HepG2 (cell line): ENCODE measurements around the gene FSD2. TPM values are rescaled to one million over a fixed set of nuclear protein-coding genes. Genes with fewer than 3 reads are reported as not detected.

ENCODE experiments used
- DMAP1 ChIP-seq: IDR thresholded peaks from 2 replicates; pipeline ENCODE4 v1.6.1; 2016
- DNMT1 ChIP-seq: sonication (generic); formaldehyde crosslinking; IDR thresholded peaks from 2 replicates; pipeline ENCODE4 v1.5.1; 2020; ENCODE audit warnings: mild to moderate bottlenecking, missing genetic modification reagents
- EEA1 ChIP-seq: sonication (generic); formaldehyde crosslinking; IDR thresholded peaks from 2 replicates; pipeline ENCODE4 v1.5.1; 2020; ENCODE audit warnings: mild to moderate bottlenecking, missing genetic modification reagents, borderline replicate concordance
- GLI4 ChIP-seq: sonication (generic); formaldehyde crosslinking; IDR thresholded peaks from 2 replicates; pipeline ENCODE4 v1.5.1; 2020; ENCODE audit warnings: missing genetic modification reagents, mild to moderate bottlenecking, moderate library complexity, borderline replicate concordance
- KMT2B ChIP-seq: IDR thresholded peaks from 2 replicates; pipeline ENCODE4 v1.6.1; 2016; ENCODE audit warnings: missing genetic modification reagents, missing compliant biosample characterization
- MED1 ChIP-seq: sonication (generic); formaldehyde crosslinking; IDR thresholded peaks from 2 replicates; pipeline ENCODE4 v1.4.0; 2020; ENCODE audit warnings: missing genetic modification reagents
- NFATC3 ChIP-seq: sonication (generic); formaldehyde crosslinking; IDR thresholded peaks from 2 replicates; pipeline ENCODE4 v1.5.1; 2020; ENCODE audit warnings: mild to moderate bottlenecking, missing genetic modification reagents
- NKX3-1 ChIP-seq: sonication (generic); formaldehyde crosslinking; IDR thresholded peaks from 2 replicates; pipeline ENCODE4 v1.5.0; 2020; ENCODE audit warnings: missing genetic modification reagents
- PHF20 ChIP-seq: sonication (generic); formaldehyde crosslinking; IDR thresholded peaks from 2 replicates; pipeline ENCODE4 v1.5.0; 2020; ENCODE audit warnings: mild to moderate bottlenecking, missing genetic modification reagents
- PITX1 ChIP-seq: sonication (generic); formaldehyde crosslinking; IDR thresholded peaks from 2 replicates; pipeline ENCODE4 v1.5.1; 2020; ENCODE audit warnings: mild to moderate bottlenecking, missing genetic modification reagents
- RBAK ChIP-seq: sonication (generic); formaldehyde crosslinking; IDR thresholded peaks from 2 replicates; pipeline ENCODE4 v1.5.1; 2020; ENCODE audit warnings: mild to moderate bottlenecking, missing genetic modification reagents
- SAP130 ChIP-seq: IDR thresholded peaks from 2 replicates; pipeline ENCODE4 v1.6.1; 2016; ENCODE audit warnings: low read depth
- SIX4 ChIP-seq: sonication (generic); formaldehyde crosslinking; IDR thresholded peaks from 2 replicates; pipeline ENCODE4 v1.4.0; 2020; ENCODE audit warnings: missing genetic modification reagents
- ZFX ChIP-seq: sonication (generic); formaldehyde crosslinking; IDR thresholded peaks from 2 replicates; pipeline ENCODE4 v1.4.0; 2020; ENCODE audit warnings: mild to moderate bottlenecking, low read depth, missing genetic modification reagents, moderate library complexity
- ZNF225 ChIP-seq: sonication (generic); formaldehyde crosslinking; IDR thresholded peaks from 2 replicates; pipeline ENCODE4 v1.4.0; 2020; ENCODE audit warnings: mild to moderate bottlenecking, missing genetic modification reagents
- ZNF296 ChIP-seq: sonication (generic); formaldehyde crosslinking; conservative IDR thresholded peaks from 2 replicates; pipeline ENCODE4 v1.5.0; 2020; ENCODE audit warnings: mild to moderate bottlenecking, missing genetic modification reagents
- ZNF570 ChIP-seq: sonication (generic); formaldehyde crosslinking; IDR thresholded peaks from 2 replicates; pipeline ENCODE4 v1.4.0; 2020; ENCODE audit warnings: mild to moderate bottlenecking, missing genetic modification reagents, borderline replicate concordance
- ZNF674 ChIP-seq: sonication (generic); formaldehyde crosslinking; IDR thresholded peaks from 2 replicates; pipeline ENCODE4 v1.5.0; 2020; ENCODE audit warnings: low read depth, mild to moderate bottlenecking, missing genetic modification reagents
- ZNF737 ChIP-seq: sonication (generic); formaldehyde crosslinking; IDR thresholded peaks from 2 replicates; pipeline ENCODE4 v1.5.0; 2020; ENCODE audit warnings: missing genetic modification reagents, mild to moderate bottlenecking, borderline replicate concordance
- polyA plus RNA-seq, 8 experiments: library from polyadenylated mRNA; depleted of rRNA in 3 of 8; stranded (reverse) in 7 of 8; unstranded in 1 of 8; fragments of >200 nt; fragmentation: Illumina TruSeq in 4 of 8; extraction: Trizol in 4 of 8; gene quantifications; 2 replicates each; pipeline versions ENCODE4 v1.2.1 to v1.2.3, GENCODE V29; 2011 to 2016; ENCODE audit warnings: low read depth in 4 of 8, missing spikeins in 1 of 8, mixed read lengths in 1 of 8; ENCODE audit not compliant: insufficient read depth in 1 of 8
- total RNA-seq, 5 experiments: library from RNA; depleted of rRNA; stranded (reverse); fragments of >200 nt; fragmentation: Illumina TruSeq; extraction: Trizol; gene quantifications; 2 replicates each; pipeline ENCODE4 v1.2.3, GENCODE V29; 2016; ENCODE audit warnings: low read depth in 1 of 5
- TF ChIP-seq, protein P1 (sequence below): sonication (generic); formaldehyde crosslinking; IDR thresholded peaks from 2 replicates; pipeline ENCODE4 v1.4.0; 2020; ENCODE audit warnings: mild to moderate bottlenecking, low read depth, missing genetic modification reagents
- TF ChIP-seq, protein P2 (sequence below): sonication (generic); formaldehyde crosslinking; IDR thresholded peaks from 2 replicates; pipeline ENCODE4 v1.4.0; 2020; ENCODE audit warnings: missing genetic modification reagents
- TF ChIP-seq, protein P3 (sequence below): sonication (generic); formaldehyde crosslinking; IDR thresholded peaks from 2 replicates; pipeline ENCODE4 v1.5.1; 2020; ENCODE audit warnings: missing genetic modification reagents, mild to moderate bottlenecking, borderline replicate concordance
- TF ChIP-seq, protein P4 (sequence below): sonication (generic); formaldehyde crosslinking; IDR thresholded peaks from 2 replicates; pipeline ENCODE4 v1.9.0; 2021; ENCODE audit warnings: missing genetic modification reagents, borderline replicate concordance
- TF ChIP-seq, protein P5 (sequence below): sonication (generic); formaldehyde crosslinking; IDR thresholded peaks from 2 replicates; pipeline ENCODE4 v1.5.0; 2020; ENCODE audit warnings: missing genetic modification reagents

The FSD2 gene
- total and polyA plus RNA-seq, 2 of the 13 experiments (the other 11 are each of a cell fraction or from before 2014, with no cell fraction given), result not detected

DNA sequence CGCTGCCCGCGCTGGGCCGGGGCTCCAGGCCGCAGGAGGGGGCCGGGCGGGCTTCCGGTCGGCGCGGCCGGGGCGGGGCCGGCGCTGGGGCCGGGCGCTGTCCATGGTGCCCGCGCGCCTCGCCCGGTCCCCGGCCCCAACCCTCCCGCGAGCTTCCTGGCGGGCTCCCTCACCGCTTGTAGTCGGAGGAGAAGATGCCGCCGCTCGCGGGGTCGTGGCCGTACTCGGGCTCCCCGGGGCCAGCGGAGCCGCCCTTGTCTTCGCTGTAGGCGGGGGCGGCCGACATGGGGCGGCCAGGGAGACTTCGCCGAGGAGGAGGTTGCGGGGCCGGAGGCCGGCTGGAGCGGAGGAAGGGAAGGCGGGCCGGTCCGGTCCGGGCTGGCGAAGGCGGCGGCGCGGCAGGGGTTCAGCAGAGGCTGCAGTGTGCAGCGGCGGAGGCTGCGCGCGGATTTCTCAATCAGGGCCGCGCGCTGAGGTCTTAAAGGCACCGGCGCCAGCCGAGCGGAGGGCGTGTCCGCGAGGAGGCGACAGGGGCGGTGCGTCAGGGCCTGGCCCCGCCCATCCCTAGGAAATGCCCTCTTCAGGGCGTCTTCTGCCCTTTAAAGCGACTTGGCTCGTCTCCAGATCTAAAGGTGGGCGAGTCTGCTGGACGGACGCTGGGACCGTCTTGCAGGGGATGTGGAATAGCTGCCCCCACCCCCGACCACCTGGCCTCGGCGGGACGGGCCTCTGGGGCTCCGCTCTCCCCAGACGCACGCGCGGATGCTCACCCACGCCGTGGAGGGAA, 96.3 kb downstream of the FSD2 start, which contains the start of gene AP3B2 (continued):
- TF ChIP-seq KMT2B (CRISPR knock-in tag) (0 out of 2 replicates have a peak, but pooled peaks have one; percentile 17), PHF20 (CRISPR knock-in tag) (0 out of 2 replicates have a peak, but pooled peaks have one; percentile 11), MED1 (CRISPR knock-in tag) (peak; percentile 32; the same call in 1 of the 2 replicates), ZNF737 (CRISPR knock-in tag) (no peak), NFATC3 (no peak), DMAP1 (CRISPR knock-in tag) (no peak), ZNF225 (CRISPR knock-in tag) (no peak), NKX3-1 (0 out of 2 replicates have a peak, but pooled peaks have one; percentile 70), EEA1 (CRISPR knock-in tag) (no peak), DNMT1 (no peak), GLI4 (CRISPR knock-in tag) (no peak), PITX1 (CRISPR knock-in tag) (no peak), SIX4 (CRISPR knock-in tag) (no peak), ZNF674 (no peak), SAP130 (CRISPR knock-in tag) (peak; percentile 65), ZFX (no peak), RBAK (CRISPR knock-in tag) (no peak), ZNF570 (CRISPR knock-in tag) (no peak), ZNF296 (CRISPR knock-in tag) (no peak)
- TF ChIP-seq, protein P1, sequence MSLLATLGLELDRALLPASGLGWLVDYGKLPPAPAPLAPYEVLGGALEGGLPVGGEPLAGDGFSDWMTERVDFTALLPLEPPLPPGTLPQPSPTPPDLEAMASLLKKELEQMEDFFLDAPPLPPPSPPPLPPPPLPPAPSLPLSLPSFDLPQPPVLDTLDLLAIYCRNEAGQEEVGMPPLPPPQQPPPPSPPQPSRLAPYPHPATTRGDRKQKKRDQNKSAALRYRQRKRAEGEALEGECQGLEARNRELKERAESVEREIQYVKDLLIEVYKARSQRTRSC, result no peak
- TF ChIP-seq, protein P2, sequence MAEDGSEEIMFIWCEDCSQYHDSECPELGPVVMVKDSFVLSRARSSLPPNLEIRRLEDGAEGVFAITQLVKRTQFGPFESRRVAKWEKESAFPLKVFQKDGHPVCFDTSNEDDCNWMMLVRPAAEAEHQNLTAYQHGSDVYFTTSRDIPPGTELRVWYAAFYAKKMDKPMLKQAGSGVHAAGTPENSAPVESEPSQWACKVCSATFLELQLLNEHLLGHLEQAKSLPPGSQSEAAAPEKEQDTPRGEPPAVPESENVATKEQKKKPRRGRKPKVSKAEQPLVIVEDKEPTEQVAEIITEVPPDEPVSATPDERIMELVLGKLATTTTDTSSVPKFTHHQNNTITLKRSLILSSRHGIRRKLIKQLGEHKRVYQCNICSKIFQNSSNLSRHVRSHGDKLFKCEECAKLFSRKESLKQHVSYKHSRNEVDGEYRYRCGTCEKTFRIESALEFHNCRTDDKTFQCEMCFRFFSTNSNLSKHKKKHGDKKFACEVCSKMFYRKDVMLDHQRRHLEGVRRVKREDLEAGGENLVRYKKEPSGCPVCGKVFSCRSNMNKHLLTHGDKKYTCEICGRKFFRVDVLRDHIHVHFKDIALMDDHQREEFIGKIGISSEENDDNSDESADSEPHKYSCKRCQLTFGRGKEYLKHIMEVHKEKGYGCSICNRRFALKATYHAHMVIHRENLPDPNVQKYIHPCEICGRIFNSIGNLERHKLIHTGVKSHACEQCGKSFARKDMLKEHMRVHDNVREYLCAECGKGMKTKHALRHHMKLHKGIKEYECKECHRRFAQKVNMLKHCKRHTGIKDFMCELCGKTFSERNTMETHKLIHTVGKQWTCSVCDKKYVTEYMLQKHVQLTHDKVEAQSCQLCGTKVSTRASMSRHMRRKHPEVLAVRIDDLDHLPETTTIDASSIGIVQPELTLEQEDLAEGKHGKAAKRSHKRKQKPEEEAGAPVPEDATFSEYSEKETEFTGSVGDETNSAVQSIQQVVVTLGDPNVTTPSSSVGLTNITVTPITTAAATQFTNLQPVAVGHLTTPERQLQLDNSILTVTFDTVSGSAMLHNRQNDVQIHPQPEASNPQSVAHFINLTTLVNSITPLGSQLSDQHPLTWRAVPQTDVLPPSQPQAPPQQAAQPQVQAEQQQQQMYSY (CRISPR knock-in tag), result peak; percentile 56; the same call in 1 of the 2 replicates
- TF ChIP-seq, protein P3, sequence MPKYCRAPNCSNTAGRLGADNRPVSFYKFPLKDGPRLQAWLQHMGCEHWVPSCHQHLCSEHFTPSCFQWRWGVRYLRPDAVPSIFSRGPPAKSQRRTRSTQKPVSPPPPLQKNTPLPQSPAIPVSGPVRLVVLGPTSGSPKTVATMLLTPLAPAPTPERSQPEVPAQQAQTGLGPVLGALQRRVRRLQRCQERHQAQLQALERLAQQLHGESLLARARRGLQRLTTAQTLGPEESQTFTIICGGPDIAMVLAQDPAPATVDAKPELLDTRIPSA (CRISPR knock-in tag), result peak; percentile 38; the same call in 1 of the 2 replicates
- TF ChIP-seq, protein P4, sequence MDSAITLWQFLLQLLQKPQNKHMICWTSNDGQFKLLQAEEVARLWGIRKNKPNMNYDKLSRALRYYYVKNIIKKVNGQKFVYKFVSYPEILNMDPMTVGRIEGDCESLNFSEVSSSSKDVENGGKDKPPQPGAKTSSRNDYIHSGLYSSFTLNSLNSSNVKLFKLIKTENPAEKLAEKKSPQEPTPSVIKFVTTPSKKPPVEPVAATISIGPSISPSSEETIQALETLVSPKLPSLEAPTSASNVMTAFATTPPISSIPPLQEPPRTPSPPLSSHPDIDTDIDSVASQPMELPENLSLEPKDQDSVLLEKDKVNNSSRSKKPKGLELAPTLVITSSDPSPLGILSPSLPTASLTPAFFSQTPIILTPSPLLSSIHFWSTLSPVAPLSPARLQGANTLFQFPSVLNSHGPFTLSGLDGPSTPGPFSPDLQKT (CRISPR knock-in tag), result no peak
- TF ChIP-seq, protein P5, sequence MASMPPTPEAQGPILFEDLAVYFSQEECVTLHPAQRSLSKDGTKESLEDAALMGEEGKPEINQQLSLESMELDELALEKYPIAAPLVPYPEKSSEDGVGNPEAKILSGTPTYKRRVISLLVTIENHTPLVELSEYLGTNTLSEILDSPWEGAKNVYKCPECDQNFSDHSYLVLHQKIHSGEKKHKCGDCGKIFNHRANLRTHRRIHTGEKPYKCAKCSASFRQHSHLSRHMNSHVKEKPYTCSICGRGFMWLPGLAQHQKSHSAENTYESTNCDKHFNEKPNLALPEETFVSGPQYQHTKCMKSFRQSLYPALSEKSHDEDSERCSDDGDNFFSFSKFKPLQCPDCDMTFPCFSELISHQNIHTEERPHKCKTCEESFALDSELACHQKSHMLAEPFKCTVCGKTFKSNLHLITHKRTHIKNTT (CRISPR knock-in tag), result no peak
